ENCODE results near the gene EN1. TPM values are rescaled to one million over a fixed set of nuclear protein-coding genes. Genes with fewer than 3 reads are reported as not detected.

Gene EN1
- total RNA-seq, 2 experiments from 2014 or later = not detected

- no peak overlapping the region for H3K4me3 ChIP-seq (ENCODE audit: low read depth, low read length, poor library complexity, severe bottlenecking)
- no peaks in the 10 kb centered on the region for H4K20me1 ChIP-seq (ENCODE audit: insufficient read depth, low read length)
- intact Hi-C loops (cut with micrococcal nuclease; ENCODE audit: unreplicated experiment) = loop anchor here (2.0 to 10.0 kb wide), 2 partner anchors 631 to 809 kb away; no protein-coding TSS in a partner anchor
- H3K4me2 ChIP-seq (ENCODE audit: low read length) = no peak overlapping the region
- DNase-seq (ENCODE audit: low spot score) = no peak
- H3K9me2 ChIP-seq (ENCODE audit: insufficient read depth, low read length) = no peaks in the 10 kb centered on the region
- POLR2A ChIA-PET = no interaction called here
- H3K4me1 ChIP-seq (ENCODE audit: insufficient read depth, low read length, poor library complexity, severe bottlenecking) = no peaks in the 10 kb centered on the region
- no peaks in the 10 kb centered on the region for H3K36me3 ChIP-seq (ENCODE audit: insufficient read depth, low read length)
- CTCF ChIA-PET (ENCODE audit: unreplicated experiment) = no interaction called here
- no peaks in the 10 kb centered on the region for H3K79me2 ChIP-seq (ENCODE audit: insufficient read depth, low read depth, low read length)
- H3K9me3 ChIP-seq (ENCODE audit: low read length) = no peaks in the 10 kb centered on the region
- H2AFZ ChIP-seq (ENCODE audit: low read length) = no peak overlapping the region
- BruUV-seq (replicated peaks) = no TSS peak
- no peak overlapping the region for H3K27ac ChIP-seq (ENCODE audit: low read depth, low read length, poor library complexity, severe bottlenecking)
- TF ChIP-seq CTCF (conservative IDR thresholded peaks at IDR 0.05; ENCODE audit: low read length) (no peak), EZH2phosphoT487 (IDR thresholded peaks at IDR 0.05; ENCODE audit: borderline replicate concordance, low read depth, low read length) (no peak)
These were observed 6.3 kb upstream of the EN1 start for GRCh38 chr2:118853651-118854291.

GRCh38 chr2:118853129-118853640, 5.7 kb upstream of the EN1 start:
- Histone ChIP-seq H3K79me2 (ENCODE audit: insufficient read depth, low read depth, low read length) (no peaks in the 10 kb centered on the region), H3K9me2 (ENCODE audit: insufficient read depth, low read length) (no peaks in the 10 kb centered on the region), H3K36me3 (ENCODE audit: insufficient read depth, low read length) (no peaks in the 10 kb centered on the region), H3K4me1 (ENCODE audit: insufficient read depth, low read length, poor library complexity, severe bottlenecking) (no peaks in the 10 kb centered on the region), H3K27ac (ENCODE audit: low read depth, low read length, poor library complexity, severe bottlenecking) (no peak overlapping the region), H3K9me3 (ENCODE audit: low read length) (no peaks in the 10 kb centered on the region), H3K4me2 (ENCODE audit: low read length) (no peak overlapping the region), H4K20me1 (ENCODE audit: insufficient read depth, low read length) (no peaks in the 10 kb centered on the region), H2AFZ (ENCODE audit: low read length) (no peak overlapping the region), H3K4me3 (ENCODE audit: low read depth, low read length, poor library complexity, severe bottlenecking) (no peak overlapping the region)
- TF ChIP-seq EZH2phosphoT487 (IDR thresholded peaks at IDR 0.05; ENCODE audit: borderline replicate concordance, low read depth, low read length) = no peak
- TF ChIP-seq CTCF (conservative IDR thresholded peaks at IDR 0.05; ENCODE audit: low read length) = no peak
- ChIA-PET POLR2A (no interaction called here), CTCF (ENCODE audit: unreplicated experiment) (no interaction called here)
- no peak for DNase-seq (ENCODE audit: low spot score)
- intact Hi-C loops (cut with micrococcal nuclease; ENCODE audit: unreplicated experiment) = loop anchor here (10.0 kb wide), 1 partner anchor 808 kb away; no protein-coding TSS in a partner anchor
- BruUV-seq (replicated peaks) = no TSS peak

- Histone ChIP-seq H2AFZ (ENCODE audit: low read length) (no peak overlapping the region), H3K27ac (ENCODE audit: low read depth, low read length, poor library complexity, severe bottlenecking) (no peak overlapping the region), H4K20me1 (ENCODE audit: insufficient read depth, low read length) (no peaks in the 10 kb centered on the region), H3K9me3 (ENCODE audit: low read length) (no peaks in the 10 kb centered on the region), H3K4me1 (ENCODE audit: insufficient read depth, low read length, poor library complexity, severe bottlenecking) (no peaks in the 10 kb centered on the region), H3K79me2 (ENCODE audit: insufficient read depth, low read depth, low read length) (no peaks in the 10 kb centered on the region), H3K4me3 (ENCODE audit: low read depth, low read length, poor library complexity, severe bottlenecking) (no peak overlapping the region), H3K36me3 (ENCODE audit: insufficient read depth, low read length) (no peaks in the 10 kb centered on the region), H3K4me2 (ENCODE audit: low read length) (no peak overlapping the region), H3K9me2 (ENCODE audit: insufficient read depth, low read length) (no peaks in the 10 kb centered on the region)
- intact Hi-C loops (cut with micrococcal nuclease; ENCODE audit: unreplicated experiment) = loop anchor here (10.0 kb wide), 1 partner anchor 808 kb away; no protein-coding TSS in a partner anchor
- no peak for DNase-seq (ENCODE audit: low spot score)
- TF ChIP-seq EZH2phosphoT487 (IDR thresholded peaks at IDR 0.05; ENCODE audit: borderline replicate concordance, low read depth, low read length) = no peak
- no peak for TF ChIP-seq CTCF (conservative IDR thresholded peaks at IDR 0.05; ENCODE audit: low read length)
- ChIA-PET CTCF (ENCODE audit: unreplicated experiment) (no interaction called here), POLR2A (no interaction called here)
- no TSS peak for BruUV-seq (replicated peaks)
These were observed 5.2 kb upstream of the EN1 start for GRCh38 chr2:118852605-118853128.

Data from OCI-LY7 (cell line).